H1 (cell line): Measurements from ENCODE around the gene FNDC3A. TPM values are rescaled to one million over a fixed set of nuclear protein-coding genes. Genes with fewer than 3 reads are reported as not detected.

Experiments
- CHD7 ChIP-seq: fragments of 300-600 bp; sonication (generic); IDR thresholded peaks from 2 replicates; pipeline ENCODE4 v1.7.1; 2012; ENCODE audit warnings: low read length, moderate library complexity, mild to moderate bottlenecking, inconsistent platforms; ENCODE audit not compliant: insufficient replicate concordance
- KDM1A ChIP-seq: fragments of 200-600, 300-600 bp; sonication (generic); IDR thresholded peaks from 2 replicates; pipeline ENCODE4 v1.7.1; 2016; ENCODE audit warnings: mild to moderate bottlenecking, low read length, borderline replicate concordance
- RNF2 ChIP-seq: fragments of 200-900, 300-1000 bp; sonication (generic); IDR thresholded peaks from 2 replicates; pipeline ENCODE4 v1.7.1; 2016; ENCODE audit warnings: borderline replicate concordance, low read depth, mild to moderate bottlenecking, antibody characterized with exemption, low read length; ENCODE audit not compliant: poor library complexity, severe bottlenecking; ENCODE audit errors: missing control alignments
- TEAD4 ChIP-seq: IDR thresholded peaks from 2 replicates; pipeline ENCODE4 v1.6.1; 2012; ENCODE audit warnings: low read depth, low read length, inconsistent platforms, mixed read lengths
- polyA plus RNA-seq, 7 experiments: library from polyadenylated mRNA; depleted of rRNA in 3 of 7; stranded (reverse) in 5 of 7; unstranded in 2 of 7; fragments of >200 nt in 5 of 7; fragments of 200-250 nt in 2 of 7; gene quantifications; 1 replicate in 5 of 7; 2 replicates in 1 of 7; 4 replicates in 1 of 7; pipeline versions ENCODE4 v1.2.1 to v1.2.3, GENCODE V29; 2011 to 2013; ENCODE audit warnings: missing spikeins in 2 of 7, mixed read lengths in 2 of 7
- total RNA-seq: library from RNA; stranded (reverse); fragmentation: NEBNext Ultra II Directional; extraction: Animal tissue kit (Norgen Biotek cat#: 25700); gene quantifications from 2 replicates; pipeline ENCODE4 v1.2.1, GENCODE V29; 2021

Gene FNDC3A
- total and polyA plus RNA-seq, 2 of the 8 experiments (the other 6 are each of a cell fraction or from before 2014, with no cell fraction given): 14.6 to 26.0 TPM

GRCh38 chr13:49071341-49071937 lies 95.7 kb downstream of the FNDC3A start (continued):
- TF ChIP-seq CHD7 (no peak), RNF2 (no peak), TEAD4 (no peak), KDM1A (no peak)
